Measurements from ENCODE around the gene TM4SF18.

TM4SF18 gene

GRCh38 chr3:149313542-149313941 is 19.9 kb downstream of the TM4SF18 start:
- DNase-seq (ENCODE audit: low read depth, low spot score), result no peak

GRCh38 chr3:149310796-149311534 is 22.5 kb downstream of the TM4SF18 start:
- no peak for DNase-seq (ENCODE audit: low read depth, low spot score)

More at GRCh38 chr3:149313542-149313941, 19.9 kb downstream of the TM4SF18 start:
- no peak overlapping the region for H3K9ac ChIP-seq (ENCODE audit: insufficient read length, low read depth)
- H3K4me3 ChIP-seq (ENCODE audit: insufficient read length, low read depth), result no peak overlapping the region
- no peaks in the 10 kb centered on the region for H3K36me3 ChIP-seq (ENCODE audit: insufficient read depth, insufficient read length, low read length)
- no peaks in the 10 kb centered on the region for H3K4me1 ChIP-seq (ENCODE audit: insufficient read depth, insufficient read length)
- no peaks in the 10 kb centered on the region for H3K27me3 ChIP-seq (ENCODE audit: insufficient read depth, insufficient read length)
- peaks cover 5% of the 10 kb centered on the region; the same call in 1 of the 2 replicates for H3K9me3 ChIP-seq (ENCODE audit: insufficient read depth, low read length)
- no peak for TF ChIP-seq YY1 (IDR thresholded peaks at IDR 0.05; ENCODE audit: insufficient read depth, insufficient read length)
- TF ChIP-seq ZNF274 (IDR thresholded peaks at IDR 0.05; ENCODE audit: low read depth, low read length), result no peak
- no peak for TF ChIP-seq SUZ12 (IDR thresholded peaks at IDR 0.05; ENCODE audit: extremely low read depth, insufficient read depth, insufficient read length)

GRCh38 chr3:149307435-149307783 is 26.0 kb downstream of the TM4SF18 start:
- Histone ChIP-seq H3K9ac (ENCODE audit: insufficient read length, low read depth) (no peak overlapping the region), H3K36me3 (ENCODE audit: insufficient read depth, insufficient read length, low read length) (no peaks in the 10 kb centered on the region), H3K4me3 (ENCODE audit: insufficient read length, low read depth) (no peak overlapping the region), H3K27me3 (ENCODE audit: insufficient read depth, insufficient read length) (no peaks in the 10 kb centered on the region), H3K4me1 (ENCODE audit: insufficient read depth, insufficient read length) (no peaks in the 10 kb centered on the region), H3K9me3 (ENCODE audit: insufficient read depth, low read length) (peaks cover 5% of the 10 kb centered on the region; the same call in 1 of the 2 replicates)
- TF ChIP-seq YY1 (IDR thresholded peaks at IDR 0.05; ENCODE audit: insufficient read depth, insufficient read length) (no peak), ZNF274 (IDR thresholded peaks at IDR 0.05; ENCODE audit: low read depth, low read length) (no peak), SUZ12 (IDR thresholded peaks at IDR 0.05; ENCODE audit: extremely low read depth, insufficient read depth, insufficient read length) (no peak)
- no peak for DNase-seq (ENCODE audit: low read depth, low spot score)

More at GRCh38 chr3:149310796-149311534, 22.5 kb downstream of the TM4SF18 start:
- TF ChIP-seq YY1 (IDR thresholded peaks at IDR 0.05; ENCODE audit: insufficient read depth, insufficient read length) (no peak), ZNF274 (IDR thresholded peaks at IDR 0.05; ENCODE audit: low read depth, low read length) (no peak), SUZ12 (IDR thresholded peaks at IDR 0.05; ENCODE audit: extremely low read depth, insufficient read depth, insufficient read length) (no peak)
- Histone ChIP-seq H3K27me3 (ENCODE audit: insufficient read depth, insufficient read length) (no peaks in the 10 kb centered on the region), H3K4me3 (ENCODE audit: insufficient read length, low read depth) (no peak overlapping the region), H3K9ac (ENCODE audit: insufficient read length, low read depth) (no peak overlapping the region), H3K9me3 (ENCODE audit: insufficient read depth, low read length) (peaks cover 5% of the 10 kb centered on the region; the same call in 1 of the 2 replicates), H3K36me3 (ENCODE audit: insufficient read depth, insufficient read length, low read length) (no peaks in the 10 kb centered on the region), H3K4me1 (ENCODE audit: insufficient read depth, insufficient read length) (no peaks in the 10 kb centered on the region)

GRCh38 chr3:149306751-149307434 is 26.5 kb downstream of the TM4SF18 start:
- H3K9me3 ChIP-seq (ENCODE audit: insufficient read depth, low read length), result peaks cover 5% of the 10 kb centered on the region; the same call in 1 of the 2 replicates
- H3K4me1 ChIP-seq (ENCODE audit: insufficient read depth, insufficient read length), result no peaks in the 10 kb centered on the region
- no peaks in the 10 kb centered on the region for H3K36me3 ChIP-seq (ENCODE audit: insufficient read depth, insufficient read length, low read length)
- TF ChIP-seq SUZ12 (IDR thresholded peaks at IDR 0.05; ENCODE audit: extremely low read depth, insufficient read depth, insufficient read length) (no peak), YY1 (IDR thresholded peaks at IDR 0.05; ENCODE audit: insufficient read depth, insufficient read length) (no peak), ZNF274 (IDR thresholded peaks at IDR 0.05; ENCODE audit: low read depth, low read length) (no peak)
- no peaks in the 10 kb centered on the region for H3K27me3 ChIP-seq (ENCODE audit: insufficient read depth, insufficient read length)
- no peak overlapping the region for H3K9ac ChIP-seq (ENCODE audit: insufficient read length, low read depth)
- no peak overlapping the region for H3K4me3 ChIP-seq (ENCODE audit: insufficient read length, low read depth)
- no peak for DNase-seq (ENCODE audit: low read depth, low spot score)

- no peak for DNase-seq (ENCODE audit: low read depth, low spot score)
- no peaks in the 10 kb centered on the region for H3K27me3 ChIP-seq (ENCODE audit: insufficient read depth, insufficient read length)
- no peaks in the 10 kb centered on the region for H3K36me3 ChIP-seq (ENCODE audit: insufficient read depth, insufficient read length, low read length)
- no peak overlapping the region for H3K4me3 ChIP-seq (ENCODE audit: insufficient read length, low read depth)
- no peaks in the 10 kb centered on the region for H3K4me1 ChIP-seq (ENCODE audit: insufficient read depth, insufficient read length)
- no peak overlapping the region for H3K9ac ChIP-seq (ENCODE audit: insufficient read length, low read depth)
- H3K9me3 ChIP-seq (ENCODE audit: insufficient read depth, low read length), result peaks cover 5% of the 10 kb centered on the region; the same call in 1 of the 2 replicates
- no peak for TF ChIP-seq SUZ12 (IDR thresholded peaks at IDR 0.05; ENCODE audit: extremely low read depth, insufficient read depth, insufficient read length)
- TF ChIP-seq ZNF274 (IDR thresholded peaks at IDR 0.05; ENCODE audit: low read depth, low read length), result no peak
- TF ChIP-seq YY1 (IDR thresholded peaks at IDR 0.05; ENCODE audit: insufficient read depth, insufficient read length), result no peak
These were observed 28.1 kb downstream of the TM4SF18 start for GRCh38 chr3:149305376-149305775.

- DNase-seq (ENCODE audit: low read depth, low spot score), result no peak
- TF ChIP-seq YY1 (IDR thresholded peaks at IDR 0.05; ENCODE audit: insufficient read depth, insufficient read length) (no peak), SUZ12 (IDR thresholded peaks at IDR 0.05; ENCODE audit: extremely low read depth, insufficient read depth, insufficient read length) (no peak), ZNF274 (IDR thresholded peaks at IDR 0.05; ENCODE audit: low read depth, low read length) (no peak)
- H3K36me3 ChIP-seq (ENCODE audit: insufficient read depth, insufficient read length, low read length), result no peaks in the 10 kb centered on the region
- no peaks in the 10 kb centered on the region for H3K27me3 ChIP-seq (ENCODE audit: insufficient read depth, insufficient read length)
- no peaks in the 10 kb centered on the region for H3K4me1 ChIP-seq (ENCODE audit: insufficient read depth, insufficient read length)
- H3K4me3 ChIP-seq (ENCODE audit: insufficient read length, low read depth), result no peak overlapping the region
- H3K9ac ChIP-seq (ENCODE audit: insufficient read length, low read depth), result no peak overlapping the region
- peaks cover 4% of the 10 kb centered on the region; the same call in 1 of the 2 replicates for H3K9me3 ChIP-seq (ENCODE audit: insufficient read depth, low read length)
These were observed 33.3 kb downstream of the TM4SF18 start for GRCh38 chr3:149299938-149300801.

Measured in NT2/D1 (cell line).